Breast epithelium (tissue), 4 donors: ENCODE measurements around the gene ANKRD16. TPM values are rescaled to one million over a fixed set of nuclear protein-coding genes. Genes with fewer than 3 reads are reported as not detected.

ENCODE experiments used
- DNase-seq, 2 donors: peaks; one replicate each; pipeline ENCODE4 v3.0.0-alpha.2; 2019; ENCODE audit warnings: low spot score in 2 of 2
- H3K27ac ChIP-seq, 2 donors: fragments of 200-600 bp; sonication (generic) in 1 of 2; one replicate each; pipeline ENCODE4 v1.5.1; 2016 to 2019; ENCODE audit warnings: mild to moderate bottlenecking in 1 of 2
- H3K27me3 ChIP-seq, 2 donors: fragments of 200-600 bp; sonication (generic) in 1 of 2; one replicate each; pipeline versions ENCODE4 v1.5.1 to v1.6.0; 2017 to 2019; ENCODE audit warnings: control low read depth in 1 of 2, mild to moderate bottlenecking in 1 of 2
- H3K36me3 ChIP-seq: fragments of 200-600 bp; one replicate; pipeline ENCODE4 v1.5.1; 2019
- H3K4me1 ChIP-seq, 2 donors: fragments of 200-600 bp; sonication (generic); one replicate each; pipeline ENCODE4 v1.5.1; 2016 to 2019; ENCODE audit warnings: control low read depth in 1 of 2
- H3K4me3 ChIP-seq, 3 donors: fragments of 200-600 bp; sonication (generic); 1 replicate in 2 of 3; 2 replicates in 1 of 3; pipeline ENCODE4 v1.5.1; 2016 to 2019; ENCODE audit warnings: mild to moderate bottlenecking in 3 of 3, moderate library complexity in 2 of 3
- H3K9me3 ChIP-seq, 2 donors: fragments of 200-600 bp; sonication (generic) in 1 of 2; one replicate each; pipeline ENCODE4 v1.5.1; 2016 to 2019; ENCODE audit warnings: control low read depth in 1 of 2
- POLR2A ChIP-seq: fragments of 450-650 bp; IDR thresholded peaks from one replicate; pipeline ENCODE4 v1.6.1; 2016; ENCODE audit warnings: antibody characterized with exemption, mild to moderate bottlenecking, moderate library complexity
- POLR2AphosphoS5 ChIP-seq, 3 donors: sonication (generic); formaldehyde crosslinking; IDR thresholded peaks; one replicate each; pipeline ENCODE4 v1.6.1; 2017; ENCODE audit warnings: antibody characterized with exemption in 3 of 3
- intact Hi-C: fragments of 100-400 bp; cut with DNase I; formaldehyde crosslinking; loops from one replicate; pipeline ENCODE4 v1.15.1; 2023; ENCODE audit warnings: low total_unique reads
- total RNA-seq, 3 donors: library from RNA; depleted of rRNA; stranded (reverse); fragments of >200 nt; gene quantifications; one replicate each; pipeline ENCODE4 v1.1.0, GENCODE V29; 2016
- TF ChIP-seq, protein P1 (sequence below), 3 donors: fragments of 450-650 bp; IDR thresholded peaks; one replicate each; pipeline ENCODE4 v1.5.1; 2016 to 2017; ENCODE audit warnings: antibody characterized with exemption in 3 of 3, mild to moderate bottlenecking in 3 of 3, moderate library complexity in 3 of 3

ANKRD16 gene
- total RNA-seq, 3 donors from 2014 or later: 5.9 to 13.1 (median 8.8) TPM

- intact Hi-C loops: no loop called here
- Histone ChIP-seq H3K27ac (peak overlapping the region; percentile 86 to 94), H3K36me3 (no peaks in the 10 kb centered on the region), H3K4me3 (peak overlapping the region; percentile 87 to 94 (median 90)), H3K9me3 (no peaks in the 10 kb centered on the region), H3K4me1 (peaks cover 3 to 11% of the 10 kb centered on the region in 2 donors), H3K27me3 (no peaks in the 10 kb centered on the region)
- TF ChIP-seq POLR2A (no peak), POLR2AphosphoS5 (IDR thresholded peaks at IDR 0.05) (no peak)
- TF ChIP-seq, protein P1, sequence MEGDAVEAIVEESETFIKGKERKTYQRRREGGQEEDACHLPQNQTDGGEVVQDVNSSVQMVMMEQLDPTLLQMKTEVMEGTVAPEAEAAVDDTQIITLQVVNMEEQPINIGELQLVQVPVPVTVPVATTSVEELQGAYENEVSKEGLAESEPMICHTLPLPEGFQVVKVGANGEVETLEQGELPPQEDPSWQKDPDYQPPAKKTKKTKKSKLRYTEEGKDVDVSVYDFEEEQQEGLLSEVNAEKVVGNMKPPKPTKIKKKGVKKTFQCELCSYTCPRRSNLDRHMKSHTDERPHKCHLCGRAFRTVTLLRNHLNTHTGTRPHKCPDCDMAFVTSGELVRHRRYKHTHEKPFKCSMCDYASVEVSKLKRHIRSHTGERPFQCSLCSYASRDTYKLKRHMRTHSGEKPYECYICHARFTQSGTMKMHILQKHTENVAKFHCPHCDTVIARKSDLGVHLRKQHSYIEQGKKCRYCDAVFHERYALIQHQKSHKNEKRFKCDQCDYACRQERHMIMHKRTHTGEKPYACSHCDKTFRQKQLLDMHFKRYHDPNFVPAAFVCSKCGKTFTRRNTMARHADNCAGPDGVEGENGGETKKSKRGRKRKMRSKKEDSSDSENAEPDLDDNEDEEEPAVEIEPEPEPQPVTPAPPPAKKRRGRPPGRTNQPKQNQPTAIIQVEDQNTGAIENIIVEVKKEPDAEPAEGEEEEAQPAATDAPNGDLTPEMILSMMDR (IDR thresholded peaks at IDR 0.05): no peak
- no peak for DNase-seq
These were observed 1.3 kb upstream of the ANKRD16 start for GRCh38 chr10:5891009-5891408.

DNA sequence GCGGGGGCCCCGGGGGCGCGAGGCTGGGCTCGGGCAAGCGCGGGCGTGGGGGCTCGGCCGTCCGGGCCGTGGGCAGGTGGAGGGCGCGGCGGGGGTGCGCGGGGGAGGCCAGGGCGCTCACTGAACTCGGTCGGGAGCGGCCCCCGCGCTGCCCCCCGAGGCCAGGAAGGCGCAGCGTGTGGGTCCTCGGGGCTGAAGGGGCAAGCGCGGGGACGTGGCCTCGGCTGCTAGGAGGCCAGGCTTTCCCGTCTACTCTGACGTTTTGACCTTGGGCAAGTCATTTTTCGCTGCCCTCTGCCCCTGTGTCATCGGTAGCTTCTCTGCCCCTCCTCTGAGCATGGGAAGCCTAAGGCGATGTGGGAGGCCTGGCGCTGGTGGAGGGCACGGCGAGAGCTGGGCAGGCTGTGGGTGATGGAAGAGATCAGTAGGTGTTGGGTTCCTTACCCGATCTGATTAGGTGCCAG, 791 bp upstream of the ANKRD16 start:
- Histone ChIP-seq H3K4me1 (peaks cover 3 to 11% of the 10 kb centered on the region in 2 donors), H3K27me3 (no peaks in the 10 kb centered on the region), H3K27ac (peak overlapping the region; percentile 86 to 94), H3K36me3 (no peaks in the 10 kb centered on the region), H3K4me3 (peak overlapping the region; percentile 87 to 94 (median 90)), H3K9me3 (no peaks in the 10 kb centered on the region)
- DNase-seq: no peak
- no peak for TF ChIP-seq POLR2A
- intact Hi-C loops: no loop called here

GRCh38 chr10:5888843-5889623, 660 bp downstream of the ANKRD16 start:
- DNase-seq: no peak
- intact Hi-C loops: no loop called here
- Histone ChIP-seq H3K4me3 (peak overlapping the region; percentile 87 to 94 (median 90)), H3K27me3 (no peaks in the 10 kb centered on the region), H3K27ac (peak overlapping the region; percentile 86 to 94), H3K9me3 (no peaks in the 10 kb centered on the region), H3K4me1 (peaks cover 3 to 11% of the 10 kb centered on the region in 2 donors), H3K36me3 (no peaks in the 10 kb centered on the region)
- no peak for TF ChIP-seq POLR2AphosphoS5 (IDR thresholded peaks at IDR 0.05)
- no peak for TF ChIP-seq POLR2A
- TF ChIP-seq, protein P1 (IDR thresholded peaks at IDR 0.05): no peak

- intact Hi-C loops: no loop called here
- H3K9me3 ChIP-seq: no peaks in the 10 kb centered on the region
- peak overlapping the region; percentile 86 to 94 for H3K27ac ChIP-seq
- no peaks in the 10 kb centered on the region for H3K36me3 ChIP-seq
- peak in 1 of 2 donors; percentile 1 for DNase-seq
- H3K4me1 ChIP-seq: peaks cover 3 to 11% of the 10 kb centered on the region in 2 donors
- H3K27me3 ChIP-seq: no peaks in the 10 kb centered on the region
- peak overlapping the region; percentile 87 to 94 (median 90) for H3K4me3 ChIP-seq
- TF ChIP-seq POLR2AphosphoS5 (IDR thresholded peaks at IDR 0.05) (no peak), POLR2A (no peak)
- TF ChIP-seq, protein P1 (IDR thresholded peaks at IDR 0.05): no peak
These were observed 1.3 kb downstream of the ANKRD16 start for GRCh38 chr10:5888351-5888750.

- DNase-seq: no peak
- Histone ChIP-seq H3K27ac (no peak overlapping the region), H3K36me3 (no peaks in the 10 kb centered on the region), H3K9me3 (no peaks in the 10 kb centered on the region), H3K4me3 (peak overlapping the region in 1 of 3 donors; percentile 94), H3K4me1 (peaks cover 3 to 11% of the 10 kb centered on the region in 2 donors), H3K27me3 (no peaks in the 10 kb centered on the region)
- intact Hi-C loops: no loop called here
- TF ChIP-seq, protein P1 (IDR thresholded peaks at IDR 0.05): no peak
These were observed 2.1 kb downstream of the ANKRD16 start for GRCh38 chr10:5887641-5888040.
